ENCODE measurements around the gene LRTM2.

Gene LRTM2

GRCh38 chr12:1830981-1831963 is 10.9 kb downstream of the LRTM2 start:
- no peak for DNase-seq

GRCh38 chr12:1832801-1833595 is 12.6 kb downstream of the LRTM2 start:
- no peak for DNase-seq

DNA sequence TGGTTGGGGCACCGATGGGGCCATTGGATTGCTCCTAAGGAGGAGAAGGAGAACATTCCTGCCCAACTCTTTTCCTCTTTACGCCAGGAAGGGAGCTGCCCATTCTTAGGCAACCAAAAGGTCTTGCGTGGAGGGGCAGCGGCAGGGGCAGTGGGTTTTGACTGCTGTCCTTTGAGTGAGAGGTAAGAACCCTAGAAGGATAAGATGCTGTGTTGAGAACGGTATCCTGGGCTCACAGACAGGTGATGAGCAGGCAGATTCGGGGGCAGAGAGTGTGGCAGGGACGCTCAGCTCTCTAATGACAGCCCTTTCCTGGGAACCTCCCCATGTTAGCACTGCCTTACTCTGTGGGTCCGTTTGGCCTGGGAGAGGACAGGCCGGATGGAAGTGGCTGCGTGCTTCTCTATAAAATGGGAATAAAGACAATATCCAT is 13.2 kb downstream of the LRTM2 start:
- no peak for DNase-seq

- DNase-seq = no peak
Observed at GRCh38 chr12:1834186-1834925, 14.0 kb downstream of the LRTM2 start.

- DNase-seq = no peak
Observed at GRCh38 chr12:1835211-1836131, 15.1 kb downstream of the LRTM2 start.

- DNase-seq = no peak
Observed at GRCh38 chr12:1836241-1836803, 16.0 kb downstream of the LRTM2 start.

DNA sequence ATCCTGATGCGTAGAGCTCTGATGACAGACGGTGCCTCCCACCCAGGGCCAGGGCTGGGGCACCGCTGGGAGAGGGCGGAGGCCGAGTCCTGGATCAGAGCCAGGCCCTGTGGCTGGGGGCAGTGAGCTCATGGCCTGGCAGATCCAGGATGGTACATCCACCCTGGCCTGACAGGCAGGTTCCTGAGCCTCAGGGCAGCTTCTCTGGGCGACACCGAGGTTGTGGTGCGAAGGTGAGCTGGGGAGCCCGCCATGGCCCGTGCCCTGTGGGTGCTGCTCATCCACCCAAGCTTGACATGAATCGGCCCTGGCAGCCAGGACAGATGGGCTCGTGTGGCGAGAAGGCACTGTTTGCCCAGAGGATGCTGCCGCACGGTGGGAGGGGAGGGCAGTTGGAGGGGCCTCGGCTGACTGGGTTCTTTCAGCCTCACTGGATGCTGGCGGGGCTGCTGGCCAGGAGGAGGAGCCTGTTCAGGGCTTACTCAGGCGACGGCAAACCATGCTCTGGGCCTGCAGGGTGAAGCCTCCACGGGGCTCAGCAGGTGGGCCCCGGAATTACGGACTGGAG is 16.6 kb downstream of the LRTM2 start:
- no peak for DNase-seq

DNA sequence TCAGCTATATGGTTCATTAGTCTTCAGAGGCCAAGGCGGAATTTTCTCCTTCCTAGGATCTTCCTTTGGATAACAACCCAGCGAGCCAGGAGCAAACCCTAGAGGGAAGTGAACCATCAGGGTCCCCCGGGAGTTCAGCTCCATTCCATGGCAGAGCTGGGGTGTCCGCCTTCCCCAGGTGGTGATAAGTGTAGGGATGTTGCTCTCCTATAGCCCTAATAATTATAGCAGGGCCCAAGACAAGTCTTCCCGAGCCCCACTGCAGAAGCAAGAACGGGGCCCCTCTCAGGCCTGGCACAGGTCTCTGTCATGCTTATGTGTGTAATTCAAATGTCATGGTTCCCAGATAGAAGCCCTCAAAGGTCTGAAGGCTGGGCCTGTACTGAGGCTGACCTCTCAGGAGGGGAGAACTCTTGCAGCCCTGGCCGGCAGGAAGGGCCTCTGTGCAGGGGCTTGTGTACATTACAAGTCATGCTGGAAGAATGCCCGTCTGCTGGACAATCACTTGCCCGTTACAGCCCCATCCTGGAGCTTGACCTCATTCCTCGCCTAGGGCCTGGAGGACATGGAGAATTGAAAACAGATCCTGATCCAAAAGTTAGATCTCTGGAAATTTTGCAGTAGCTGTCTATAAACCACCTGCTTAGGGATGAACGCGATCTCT is 17.3 kb downstream of the LRTM2 start:
- no peak for DNase-seq

GRCh38 chr12:1838205-1838993 is 18.0 kb downstream of the LRTM2 start:
- no peak for DNase-seq

- DNase-seq = no peak
Observed at GRCh38 chr12:1838994-1839365, 18.6 kb downstream of the LRTM2 start.

DNA sequence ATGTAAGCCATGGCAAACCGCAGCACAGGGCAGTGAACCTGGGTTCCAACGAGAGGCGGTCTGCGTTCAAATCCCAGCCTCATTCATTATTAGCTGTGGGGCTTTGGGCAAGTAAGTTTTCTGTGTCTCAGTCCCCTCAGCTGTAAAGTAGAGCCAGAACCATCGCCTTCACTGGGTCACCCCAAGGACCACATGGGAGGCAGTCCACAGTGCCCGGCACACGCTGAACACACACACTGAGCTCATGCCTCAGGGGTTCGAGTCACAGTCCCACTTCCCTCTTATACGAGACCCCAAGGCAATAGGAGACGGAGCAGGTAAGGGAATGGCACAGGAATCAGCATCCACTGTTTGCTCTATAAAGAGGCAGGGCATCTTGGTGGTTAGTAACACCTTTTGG is 19.1 kb downstream of the LRTM2 start:
- no peak for DNase-seq

- DNase-seq = no peak
Observed at GRCh38 chr12:1839956-1840951, 19.9 kb downstream of the LRTM2 start.

DNA sequence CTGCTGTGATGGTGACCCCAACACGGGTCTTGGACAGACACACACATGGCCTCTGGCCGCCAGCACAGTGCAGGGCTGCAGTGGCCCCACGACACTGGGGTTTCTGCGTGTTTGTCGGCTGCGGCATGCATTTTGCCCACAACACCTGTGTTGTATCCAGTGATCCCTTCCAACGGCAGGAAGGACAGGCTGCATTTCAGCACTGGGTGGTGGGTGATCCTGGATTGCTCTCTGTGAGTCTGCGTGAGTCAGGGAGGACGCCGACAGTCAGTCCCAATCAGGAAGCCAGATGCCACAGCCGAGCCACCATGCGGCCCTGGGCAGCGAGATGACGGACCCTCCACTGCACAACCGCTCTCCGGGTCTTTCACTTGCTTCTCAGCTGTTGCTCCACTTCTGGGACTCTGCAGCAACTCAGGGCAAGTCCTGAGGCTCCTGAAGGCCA is 20.6 kb downstream of the LRTM2 start:
- DNase-seq = no peak

GRCh38 chr12:1841586-1842182 is 21.3 kb downstream of the LRTM2 start:
- no peak for DNase-seq

DNA sequence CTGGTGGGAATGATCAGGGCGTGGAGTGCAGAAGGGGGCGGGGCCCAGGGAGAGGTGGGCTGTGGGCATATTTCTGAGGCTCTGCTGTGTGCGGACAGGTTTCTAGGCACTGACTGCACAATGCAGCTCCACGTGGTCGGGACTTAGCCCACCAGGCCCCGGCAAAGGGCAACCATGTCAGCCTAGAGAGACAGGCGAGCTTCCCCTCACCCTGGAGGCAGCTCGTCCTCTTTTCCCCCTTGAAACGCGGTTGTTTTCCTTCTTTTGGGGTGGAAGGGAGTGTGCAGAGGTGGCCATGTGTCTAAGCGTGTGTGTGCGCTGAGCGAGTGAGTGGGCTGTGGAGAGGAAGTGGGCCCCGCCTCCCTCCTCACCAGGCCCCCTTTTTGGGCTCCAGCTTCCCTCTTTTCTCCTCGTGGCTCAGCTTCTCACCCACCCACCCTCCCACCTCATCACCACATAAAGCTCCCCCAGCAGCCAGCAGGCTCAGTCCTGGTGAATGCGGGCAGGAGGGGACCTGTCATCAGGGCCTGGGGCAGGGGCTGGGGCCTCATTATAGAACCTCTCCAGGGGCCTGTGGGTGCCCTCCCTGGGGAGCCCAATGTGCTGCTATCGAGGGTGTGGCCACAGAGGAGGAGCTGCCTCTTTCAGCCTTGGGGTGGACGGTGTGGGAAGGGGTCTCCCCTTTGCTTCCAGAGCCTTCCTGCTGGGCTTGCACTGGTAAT is 22.0 kb downstream of the LRTM2 start:
- no peak for DNase-seq

DNA sequence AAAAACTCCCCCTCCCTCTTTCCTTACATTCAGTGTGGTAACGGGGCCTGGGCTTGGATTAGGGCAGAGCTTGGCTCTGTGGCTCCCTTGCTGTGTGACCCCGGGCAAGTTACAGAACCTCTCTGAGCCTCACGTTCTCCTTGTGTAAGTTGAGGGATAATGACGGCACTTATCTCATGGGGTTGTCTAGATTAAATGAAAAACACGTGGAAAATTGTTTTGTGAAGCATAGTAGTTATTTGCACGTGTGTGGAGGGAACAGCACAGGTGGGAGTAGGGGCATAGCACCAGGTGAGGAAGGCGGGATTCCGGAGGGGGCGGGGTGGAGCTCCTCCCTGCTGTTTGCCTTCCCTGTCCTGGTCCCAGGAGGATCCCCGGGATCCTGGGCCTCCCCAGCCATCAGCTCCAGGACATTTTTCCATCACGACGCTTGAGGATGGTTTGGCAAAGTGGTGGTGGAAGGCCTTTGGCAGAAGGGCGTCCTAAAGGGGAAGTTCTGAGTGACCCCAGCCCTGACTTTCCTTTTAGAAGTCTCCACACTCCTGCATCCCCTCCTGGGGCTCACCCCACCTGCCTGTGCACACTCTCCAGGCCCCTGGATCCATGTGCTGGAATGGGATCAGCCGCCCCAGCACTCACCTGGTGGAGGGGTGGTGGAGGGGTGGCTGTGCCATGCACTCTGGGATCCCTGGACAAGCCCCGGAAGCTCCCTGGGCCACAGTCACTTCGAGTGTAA is 22.7 kb downstream of the LRTM2 start:
- DNase-seq = no peak

DNA sequence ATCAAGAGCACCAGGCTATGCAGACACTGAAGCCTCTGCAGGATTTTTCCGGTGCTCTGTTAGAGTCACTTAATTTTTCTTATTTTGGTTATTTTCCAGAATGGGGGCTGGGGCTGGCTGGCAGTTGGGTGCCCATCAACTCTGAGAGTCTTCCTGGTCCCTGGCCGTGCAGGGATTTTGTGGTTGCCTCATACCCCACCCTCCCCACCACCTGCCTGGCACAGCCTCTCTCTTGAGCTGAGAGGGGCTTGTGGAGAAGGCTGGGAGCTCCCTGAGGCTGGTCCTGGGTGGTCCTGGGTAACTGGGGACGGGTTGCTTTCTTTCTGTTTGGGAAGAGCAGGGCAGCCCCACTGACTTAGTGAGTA is 23.3 kb downstream of the LRTM2 start:
- no peak for DNase-seq
